Immature natural killer cell (primary cell): ENCODE measurements around the gene IL15. TPM values are rescaled to one million over a fixed set of nuclear protein-coding genes. Genes with fewer than 3 reads are reported as not detected.
"Not testable (repeated sequence)": the region's sequence is repeated elsewhere in the genome, so short reads cannot be mapped to it uniquely, and the experiment has no call there.

Source experiments
- DNase-seq, 3 donors: peaks; one replicate each; pipeline ENCODE4 v3.0.0; 2022; ENCODE audit warnings: mixed read lengths in 1 of 3
- H3K27ac Mint-ChIP-seq, 6 donors: one replicate each; pipeline ENCODE4 v1.8.0; 2020; ENCODE audit warnings: mixed read lengths in 6 of 6, mild to moderate bottlenecking in 5 of 6, inconsistent platforms in 4 of 6, moderate library complexity in 3 of 6
- H3K27me3 Mint-ChIP-seq, 3 donors: one replicate each; pipeline ENCODE4 v1.8.0; 2020 to 2021; ENCODE audit warnings: low read depth in 3 of 3, mild to moderate bottlenecking in 3 of 3, mixed read lengths in 3 of 3, moderate library complexity in 3 of 3, inconsistent platforms in 1 of 3
- H3K36me3 Mint-ChIP-seq, 3 donors: one replicate each; pipeline ENCODE4 v1.8.0; 2020; ENCODE audit warnings: mixed read lengths in 3 of 3, inconsistent platforms in 2 of 3, mild to moderate bottlenecking in 2 of 3
- H3K4me1 Mint-ChIP-seq, 2 donors: one replicate each; pipeline ENCODE4 v1.8.0; 2020; ENCODE audit warnings: inconsistent platforms in 2 of 2, mild to moderate bottlenecking in 2 of 2, mixed read lengths in 2 of 2, moderate library complexity in 1 of 2
- H3K4me3 Mint-ChIP-seq, 5 donors: one replicate each; pipeline ENCODE4 v1.8.0; 2020; ENCODE audit warnings: mild to moderate bottlenecking in 5 of 5, mixed read lengths in 5 of 5, inconsistent platforms in 3 of 5, moderate library complexity in 3 of 5
- H3K9me3 Mint-ChIP-seq, 6 donors: one replicate each; pipeline ENCODE4 v1.8.0; 2020; ENCODE audit warnings: mild to moderate bottlenecking in 6 of 6, mixed read lengths in 6 of 6, inconsistent platforms in 4 of 6, moderate library complexity in 3 of 6
- polyA plus RNA-seq, 3 donors: library from polyadenylated mRNA; unstranded; fragments of 300-500 nt; fragmentation: Illumina TruSeq; gene quantifications; one replicate each; pipeline ENCODE4 v1.2.3, GENCODE V29; 2021

The IL15 gene
- polyA plus RNA-seq, 3 donors from 2014 or later = 4.0 to 6.0 (median 5.3) TPM

- Mint-ChIP-seq H3K36me3 (peaks cover 4 to 48% (median 45%) of the 10 kb centered on the region in 3 donors), H3K4me1 (peaks cover 3 to 19% of the 10 kb centered on the region in 2 donors), H3K9me3 (peaks cover 0 to 2% (median 0%) of the 10 kb centered on the region in 6 donors), H3K4me3 (no peak overlapping the region), H3K27ac (no peak overlapping the region), H3K27me3 (no peaks in the 10 kb centered on the region)
- no peak for DNase-seq
Measured at GRCh38 chr4:141724646-141725045, 88.3 kb downstream of the IL15 start.

GRCh38 chr4:141727420-141727819 lies 91.0 kb downstream of the IL15 start:
- H3K27ac Mint-ChIP-seq = no peak overlapping the region
- peaks cover 0 to 2% (median 0%) of the 10 kb centered on the region in 6 donors for H3K9me3 Mint-ChIP-seq
- peaks cover 1 to 13% of the 10 kb centered on the region in 2 donors for H3K4me1 Mint-ChIP-seq
- DNase-seq = no peak
- peaks cover 25 to 52% (median 51%) of the 10 kb centered on the region in 3 donors for H3K36me3 Mint-ChIP-seq
- no peaks in the 10 kb centered on the region for H3K27me3 Mint-ChIP-seq
- no peak overlapping the region for H3K4me3 Mint-ChIP-seq

- H3K27me3 Mint-ChIP-seq = no peaks in the 10 kb centered on the region
- H3K4me3 Mint-ChIP-seq = no peak overlapping the region
- peaks cover 28 to 45% (median 42%) of the 10 kb centered on the region in 3 donors for H3K36me3 Mint-ChIP-seq
- no peak overlapping the region for H3K27ac Mint-ChIP-seq
- DNase-seq = no peak
- H3K9me3 Mint-ChIP-seq = peaks cover 0 to 2% (median 0%) of the 10 kb centered on the region in 6 donors
- H3K4me1 Mint-ChIP-seq = peaks cover 0 to 1% of the 10 kb centered on the region in 2 donors
Measured at GRCh38 chr4:141730805-141731204, 94.4 kb downstream of the IL15 start.

- Mint-ChIP-seq H3K27ac (no peak overlapping the region), H3K36me3 (peaks cover 28 to 48% (median 45%) of the 10 kb centered on the region in 3 donors), H3K9me3 (peaks cover 0 to 6% (median 3%) of the 10 kb centered on the region in 6 donors), H3K4me1 (peaks cover 0 to 1% of the 10 kb centered on the region in 2 donors), H3K27me3 (no peaks in the 10 kb centered on the region), H3K4me3 (no peak overlapping the region)
- DNase-seq = no peak
Measured at GRCh38 chr4:141731481-141731880, 95.1 kb downstream of the IL15 start.

- DNase-seq = no peak
- peaks cover 22 to 74% (median 59%) of the 10 kb centered on the region in 6 donors for H3K9me3 Mint-ChIP-seq
Measured at GRCh38 chr4:141739636-141740035, 103.3 kb downstream of the IL15 start.

GRCh38 chr4:141746026-141746425 lies 109.6 kb downstream of the IL15 start:
- H3K4me1 Mint-ChIP-seq = no peaks in the 10 kb centered on the region
- no peak for DNase-seq
- no peak overlapping the region for H3K27ac Mint-ChIP-seq
- H3K4me3 Mint-ChIP-seq = no peak overlapping the region
- H3K9me3 Mint-ChIP-seq = peaks cover 4 to 37% (median 23%) of the 10 kb centered on the region in 6 donors
- H3K36me3 Mint-ChIP-seq = no peaks in the 10 kb centered on the region
- peaks cover 3 to 5% (median 4%) of the 10 kb centered on the region in 3 donors for H3K27me3 Mint-ChIP-seq

More at GRCh38 chr4:141739636-141740035, 103.3 kb downstream of the IL15 start:
- Mint-ChIP-seq H3K4me3 (no peak overlapping the region), H3K27ac (no peak overlapping the region), H3K27me3 (peaks cover 0 to 4% (median 0%) of the 10 kb centered on the region in 3 donors), H3K4me1 (no peaks in the 10 kb centered on the region), H3K36me3 (peaks cover 17 to 27% (median 23%) of the 10 kb centered on the region in 3 donors)

- DNase-seq, H3K36me3 Mint-ChIP-seq, H3K27me3 Mint-ChIP-seq, H3K4me1 Mint-ChIP-seq, H3K4me3 Mint-ChIP-seq, H3K27ac Mint-ChIP-seq: not testable (repeated sequence)
- H3K9me3 Mint-ChIP-seq = peaks cover 0 to 21% (median 4%) of the 10 kb centered on the region in 6 donors
Measured at GRCh38 chr4:141751806-141752205, 115.4 kb downstream of the IL15 start.

- DNase-seq = no peak
- Mint-ChIP-seq H3K36me3 (no peaks in the 10 kb centered on the region), H3K27me3 (peaks cover 0 to 2% (median 1%) of the 10 kb centered on the region in 3 donors), H3K27ac (no peak overlapping the region), H3K4me1 (no peaks in the 10 kb centered on the region), H3K4me3 (no peak overlapping the region), H3K9me3 (peaks cover 0 to 4% (median 0%) of the 10 kb centered on the region in 6 donors)
Measured at GRCh38 chr4:141757287-141757686, 120.9 kb downstream of the IL15 start.

- Mint-ChIP-seq H3K36me3 (no peaks in the 10 kb centered on the region), H3K4me3 (no peak overlapping the region), H3K27ac (no peak overlapping the region), H3K9me3 (peaks cover 0 to 4% (median 0%) of the 10 kb centered on the region in 6 donors), H3K4me1 (no peaks in the 10 kb centered on the region), H3K27me3 (peaks cover 0 to 2% (median 1%) of the 10 kb centered on the region in 3 donors)
- no peak for DNase-seq
Measured at GRCh38 chr4:141759796-141760425, 123.5 kb downstream of the IL15 start.

GRCh38 chr4:141761926-141762325 lies 125.5 kb downstream of the IL15 start:
- Mint-ChIP-seq H3K9me3 (peaks cover 0 to 4% (median 0%) of the 10 kb centered on the region in 6 donors), H3K27me3 (peaks cover 0 to 3% (median 2%) of the 10 kb centered on the region in 3 donors), H3K27ac (no peak overlapping the region), H3K36me3 (no peaks in the 10 kb centered on the region), H3K4me1 (no peaks in the 10 kb centered on the region), H3K4me3 (no peak overlapping the region)
- no peak for DNase-seq

GRCh38 chr4:141763374-141763773 lies 127.0 kb downstream of the IL15 start:
- Mint-ChIP-seq H3K27me3 (peaks cover 0 to 4% (median 1%) of the 10 kb centered on the region in 3 donors), H3K27ac (no peak overlapping the region)

GRCh38 chr4:141768954-141769353 lies 132.6 kb downstream of the IL15 start:
- H3K4me3 Mint-ChIP-seq = no peak overlapping the region
- DNase-seq = no peak

More at GRCh38 chr4:141763374-141763773, 127.0 kb downstream of the IL15 start:
- DNase-seq = no peak
- Mint-ChIP-seq H3K9me3 (peaks cover 0 to 3% (median 0%) of the 10 kb centered on the region in 6 donors), H3K36me3 (no peaks in the 10 kb centered on the region), H3K4me3 (no peak overlapping the region), H3K4me1 (no peaks in the 10 kb centered on the region)

GRCh38 chr4:141771889-141772830 lies 135.8 kb downstream of the IL15 start:
- peak overlapping the region in 4 of 6 donors; percentile 29 to 74 (median 50) for H3K27ac Mint-ChIP-seq
- no peaks in the 10 kb centered on the region for H3K9me3 Mint-ChIP-seq
- DNase-seq = no peak
- peaks cover 0 to 2% (median 0%) of the 10 kb centered on the region in 3 donors for H3K27me3 Mint-ChIP-seq
- peak overlapping the region; percentile 6 to 64 (median 21) for H3K4me3 Mint-ChIP-seq
- no peaks in the 10 kb centered on the region for H3K36me3 Mint-ChIP-seq
- H3K4me1 Mint-ChIP-seq = peaks cover 18 to 22% of the 10 kb centered on the region in 2 donors

More at GRCh38 chr4:141768954-141769353, 132.6 kb downstream of the IL15 start:
- H3K27ac Mint-ChIP-seq = no peak overlapping the region
- no peaks in the 10 kb centered on the region for H3K36me3 Mint-ChIP-seq
- peaks cover 18 to 22% of the 10 kb centered on the region in 2 donors for H3K4me1 Mint-ChIP-seq
- H3K27me3 Mint-ChIP-seq = peaks cover 0 to 2% (median 1%) of the 10 kb centered on the region in 3 donors
- peaks cover 0 to 3% (median 0%) of the 10 kb centered on the region in 6 donors for H3K9me3 Mint-ChIP-seq
